ACC112 (cell line): ENCODE data around the gene LYPD6B.
A peak's percentile ranks its signal among the peaks of the same experiment; 100 is the strongest.

Experiments
- H2AFZ ChIP-seq: fragments of 200-600 bp; sonication (generic); one replicate; pipeline ENCODE4 v1.6.0; 2017; ENCODE audit warnings: antibody characterized with exemption, low read length; ENCODE audit not compliant: unreplicated experiment
- H3K27ac ChIP-seq: fragments of 200-600 bp; sonication (generic); 2 replicates; pipeline ENCODE4 v1.5.1; 2014; ENCODE audit warnings: low read depth, mild to moderate bottlenecking, antibody characterized with exemption, low read length, moderate library complexity
- H3K27me3 ChIP-seq: fragments of 200-600 bp; sonication (generic); 2 replicates; pipeline ENCODE4 v1.6.1; 2014; ENCODE audit warnings: mild to moderate bottlenecking, antibody characterized with exemption, low read length, moderate library complexity, mixed read lengths; ENCODE audit not compliant: insufficient read depth
- H3K36me3 ChIP-seq: fragments of 200-600 bp; sonication (generic); 2 replicates; pipeline ENCODE4 v1.6.1; 2016; ENCODE audit warnings: mild to moderate bottlenecking, antibody characterized with exemption, low read length, moderate library complexity, mixed read lengths; ENCODE audit not compliant: insufficient read depth
- H3K4me1 ChIP-seq: fragments of 200-600 bp; sonication (generic); one replicate; pipeline ENCODE4 v1.6.1; 2016; ENCODE audit warnings: low read length, mixed read lengths; ENCODE audit not compliant: insufficient read depth, unreplicated experiment, control insufficient read depth
- H3K4me3 ChIP-seq: fragments of 200-600 bp; sonication (generic); 2 replicates; pipeline ENCODE4 v1.5.1; 2014; ENCODE audit warnings: mild to moderate bottlenecking, low read depth, low read length
- H3K79me2 ChIP-seq: fragments of 200-600 bp; sonication (generic); one replicate; pipeline ENCODE4 v1.6.0; 2016; ENCODE audit warnings: low read length; ENCODE audit not compliant: control insufficient read depth, unreplicated experiment, insufficient read depth

LYPD6B gene

GRCh38 chr2:149027590-149028250 is 10.8 kb upstream of the LYPD6B start:
- no peaks in the 10 kb centered on the region for H3K36me3 ChIP-seq
- no peaks in the 10 kb centered on the region for H3K79me2 ChIP-seq
- H3K27me3 ChIP-seq, result peaks cover 83% of the 10 kb centered on the region
- H2AFZ ChIP-seq, result no peak overlapping the region
- no peak overlapping the region for H3K27ac ChIP-seq
- no peaks in the 10 kb centered on the region for H3K4me1 ChIP-seq
- H3K4me3 ChIP-seq, result no peak overlapping the region

GRCh38 chr2:149028377-149028776 is 10.1 kb upstream of the LYPD6B start:
- Histone ChIP-seq H2AFZ (no peak overlapping the region), H3K27ac (no peak overlapping the region), H3K79me2 (no peaks in the 10 kb centered on the region), H3K36me3 (no peaks in the 10 kb centered on the region), H3K4me3 (no peak overlapping the region), H3K27me3 (peaks cover 83% of the 10 kb centered on the region), H3K4me1 (no peaks in the 10 kb centered on the region)

- H3K36me3 ChIP-seq, result no peaks in the 10 kb centered on the region
- no peak overlapping the region for H3K4me3 ChIP-seq
- no peak overlapping the region for H3K27ac ChIP-seq
- H3K4me1 ChIP-seq, result no peaks in the 10 kb centered on the region
- H3K79me2 ChIP-seq, result no peaks in the 10 kb centered on the region
- H3K27me3 ChIP-seq, result peaks cover 80% of the 10 kb centered on the region
- no peak overlapping the region for H2AFZ ChIP-seq
These were observed 9.6 kb upstream of the LYPD6B start for GRCh38 chr2:149028891-149029290.

- H3K4me1 ChIP-seq, result no peaks in the 10 kb centered on the region
- H2AFZ ChIP-seq, result no peak overlapping the region
- peaks cover 80% of the 10 kb centered on the region for H3K27me3 ChIP-seq
- no peak overlapping the region for H3K27ac ChIP-seq
- no peak overlapping the region for H3K4me3 ChIP-seq
- H3K79me2 ChIP-seq, result no peaks in the 10 kb centered on the region
- H3K36me3 ChIP-seq, result no peaks in the 10 kb centered on the region
These were observed 9.1 kb upstream of the LYPD6B start for GRCh38 chr2:149029307-149029965.

- no peaks in the 10 kb centered on the region for H3K4me1 ChIP-seq
- no peak overlapping the region for H3K27ac ChIP-seq
- H2AFZ ChIP-seq, result no peak overlapping the region
- H3K36me3 ChIP-seq, result no peaks in the 10 kb centered on the region
- H3K27me3 ChIP-seq, result peaks cover 74% of the 10 kb centered on the region
- H3K79me2 ChIP-seq, result no peaks in the 10 kb centered on the region
- H3K4me3 ChIP-seq, result no peak overlapping the region
These were observed 7.1 kb upstream of the LYPD6B start for GRCh38 chr2:149031396-149031795.

GRCh38 chr2:149033716-149034115 is 4.8 kb upstream of the LYPD6B start:
- Histone ChIP-seq H3K4me1 (no peaks in the 10 kb centered on the region), H3K36me3 (no peaks in the 10 kb centered on the region), H3K4me3 (no peak overlapping the region), H3K79me2 (no peaks in the 10 kb centered on the region), H2AFZ (no peak overlapping the region), H3K27me3 (peaks cover 73% of the 10 kb centered on the region), H3K27ac (no peak overlapping the region)

GRCh38 chr2:149034406-149034805 is 4.1 kb upstream of the LYPD6B start:
- Histone ChIP-seq H3K27me3 (peaks cover 72% of the 10 kb centered on the region), H3K79me2 (no peaks in the 10 kb centered on the region), H3K4me1 (no peaks in the 10 kb centered on the region), H2AFZ (no peak overlapping the region), H3K4me3 (no peak overlapping the region), H3K36me3 (no peaks in the 10 kb centered on the region), H3K27ac (no peak overlapping the region)

- H3K4me1 ChIP-seq, result no peaks in the 10 kb centered on the region
- H3K4me3 ChIP-seq, result no peak overlapping the region
- H3K36me3 ChIP-seq, result no peaks in the 10 kb centered on the region
- peaks cover 59% of the 10 kb centered on the region for H3K27me3 ChIP-seq
- H3K27ac ChIP-seq, result no peak overlapping the region
- no peaks in the 10 kb centered on the region for H3K79me2 ChIP-seq
- H2AFZ ChIP-seq, result no peak overlapping the region
These were observed 1.8 kb upstream of the LYPD6B start for GRCh38 chr2:149036507-149037293.

- peaks cover 54% of the 10 kb centered on the region for H3K27me3 ChIP-seq
- no peaks in the 10 kb centered on the region for H3K4me1 ChIP-seq
- no peak overlapping the region for H3K27ac ChIP-seq
- no peak overlapping the region for H2AFZ ChIP-seq
- no peaks in the 10 kb centered on the region for H3K36me3 ChIP-seq
- no peaks in the 10 kb centered on the region for H3K79me2 ChIP-seq
- H3K4me3 ChIP-seq, result no peak overlapping the region
These were observed 648 bp upstream of the LYPD6B start for GRCh38 chr2:149037851-149038250.

GRCh38 chr2:149039213-149039724 is 770 bp downstream of the LYPD6B start:
- Histone ChIP-seq H3K27me3 (peaks cover 49% of the 10 kb centered on the region), H3K4me1 (no peaks in the 10 kb centered on the region), H3K27ac (no peak overlapping the region), H3K79me2 (no peaks in the 10 kb centered on the region), H3K36me3 (no peaks in the 10 kb centered on the region), H3K4me3 (peak overlapping the region; percentile 64; the same call in 1 of the 2 replicates), H2AFZ (no peak overlapping the region)
